Measurements from ENCODE around the gene RNASE8. TPM values are rescaled to one million over a fixed set of nuclear protein-coding genes. Genes with fewer than 3 reads are reported as not detected.

RNASE8 gene
- total and polyA plus RNA-seq, 2 of the 4 experiments (the other 2 are of a cell fraction): not detected

- H2BK120ac ChIP-seq (ENCODE audit: low read depth, low read length): no peak overlapping the region
- H3K9me3 ChIP-seq (ENCODE audit: control insufficient read depth, insufficient read depth, low read length): no peaks in the 10 kb centered on the region
- no peak overlapping the region; the same call in 1 of the 2 replicates for H4K5ac ChIP-seq (ENCODE audit: low read depth, low read length)
- no peak overlapping the region for H3K23ac ChIP-seq (ENCODE audit: low read depth, low read length)
- H3K9ac ChIP-seq (ENCODE audit: low read depth, low read length): 0 out of 2 replicates have a peak overlapping the region, but pooled peaks have one; percentile 2
- H4K8ac ChIP-seq (ENCODE audit: low read depth in 2 of 2, low read length in 2 of 2): peak overlapping the region; percentile 7 to 52; a peak in 2 of 4 replicates
- ATAC-seq (ENCODE audit: low read depth) (no peak), DNase-seq (no peak)
- no peak overlapping the region; the same call in 1 of the 2 replicates for H2BK20ac ChIP-seq (ENCODE audit: low read depth, low read length)
- H2AK5ac ChIP-seq (ENCODE audit: low read depth, low read length): no peak overlapping the region
- in situ Hi-C loops (cut with MboI; ENCODE audit: low sequenced_read_pairs): no loop called here
- no peaks in the 10 kb centered on the region for H3K27me3 ChIP-seq (ENCODE audit: control insufficient read depth, insufficient read depth, low read length)
- intact Hi-C loops (cut with micrococcal nuclease): loop anchor here (5.0 kb wide), 1 partner anchor 409 kb away; no protein-coding TSS in a partner anchor
- ChIA-PET POLR2A (ENCODE audit: unreplicated experiment) (no interaction called here), CTCF (interaction anchor here (0.9 to 4.2 kb wide), 3 partner anchors 13 to 91 kb away, joined by 3 to 44 read pairs (median 23); no protein-coding TSS in a partner anchor)
- no peak overlapping the region for H4K91ac ChIP-seq (ENCODE audit: insufficient read depth, low read depth, low read length)
- peak overlapping the region; percentile 29; the same call in 1 of the 2 replicates for H3K4ac ChIP-seq (ENCODE audit: low read depth, low read length)
- H3K4me1 ChIP-seq (ENCODE audit: control insufficient read depth, insufficient read depth, low read length): peaks cover 4% of the 10 kb centered on the region
- H3K9me1 ChIP-seq (ENCODE audit: insufficient read depth, low read length): peaks cover 2% of the 10 kb centered on the region; the same call in 1 of the 2 replicates
- TF ChIP-seq FOS (IDR thresholded peaks at IDR 0.05; ENCODE audit: low read depth, low read length) (no peak), SMC3 (IDR thresholded peaks at IDR 0.05; ENCODE audit: low read depth, low read length) (no peak)
- no peak overlapping the region for H3K14ac ChIP-seq (replicated peaks; ENCODE audit: low read depth, low read length)
- H2AFZ ChIP-seq (replicated peaks; ENCODE audit: low read length, poor library complexity): peak overlapping the region; percentile 73
- no peaks in the 10 kb centered on the region for H3K79me1 ChIP-seq (ENCODE audit: low read depth in 1 of 2, low read length in 2 of 2)
- H4K20me1 ChIP-seq (ENCODE audit: insufficient read depth, low read length): no peaks in the 10 kb centered on the region
- H3K18ac ChIP-seq (ENCODE audit: low read depth, low read length): no peak overlapping the region
- no peak overlapping the region for H2AK9ac ChIP-seq (replicated peaks; ENCODE audit: low read depth, low read length, poor library complexity)
- WGBS, 2 experiments (ENCODE audit: extremely low coverage in 2 of 2, insufficient read length in 1 of 2): 40% methylated on average over 1 of the region's 4 CpGs; no CpG with 5 or more reads in 1 of the 2 experiments
- no peak overlapping the region for H3K4me3 ChIP-seq (ENCODE audit: insufficient read depth, low read depth, low read length)
- H3K4me2 ChIP-seq (ENCODE audit: low read depth, low read length): peak overlapping the region; percentile 14; the same call in 1 of the 2 replicates
- H2BK5ac ChIP-seq (ENCODE audit: low read depth, low read length, poor library complexity, severe bottlenecking): no peak overlapping the region
- dilution Hi-C loops (cut with HindIII; ENCODE audit: low sequenced_read_pairs, unreplicated experiment): no loop called here
- no peaks in the 10 kb centered on the region for H3K36me3 ChIP-seq (ENCODE audit: control insufficient read depth, insufficient read depth, low read length)
- H2BK15ac ChIP-seq (ENCODE audit: low read depth, low read length): no peak overlapping the region
- H3K27ac ChIP-seq (ENCODE audit: insufficient read depth, low read length): peak overlapping the region; percentile 8; the same call in 1 of the 2 replicates
- no TSS peak for BruUV-seq (replicated peaks)
- H3K56ac ChIP-seq (ENCODE audit: extremely low read depth, insufficient read depth, low read length): no peak overlapping the region
These were observed 48.5 kb downstream of the RNASE8 start for GRCh38 chr14:21106176-21106497.
